Hepatocyte (in vitro differentiated cells): ENCODE results near the gene EIF5A2.
"Not testable (repeated sequence)": the region's sequence is repeated elsewhere in the genome, so short reads cannot be mapped to it uniquely, and the experiment has no call there.

ENCODE experiments used
- CTCF ChIP-seq: fragments of 200-600 bp; sonication (generic); IDR thresholded peaks from 2 replicates; pipeline ENCODE4 v1.5.1; 2016; ENCODE audit warnings: antibody characterized with exemption, mild to moderate bottlenecking; ENCODE audit not compliant: poor library complexity
- EZH2 ChIP-seq: fragments of 200-600 bp; sonication (generic); IDR thresholded peaks from 2 replicates; pipeline ENCODE4 v1.6.1; 2016; ENCODE audit warnings: antibody characterized with exemption, mild to moderate bottlenecking, borderline replicate concordance

DNA sequence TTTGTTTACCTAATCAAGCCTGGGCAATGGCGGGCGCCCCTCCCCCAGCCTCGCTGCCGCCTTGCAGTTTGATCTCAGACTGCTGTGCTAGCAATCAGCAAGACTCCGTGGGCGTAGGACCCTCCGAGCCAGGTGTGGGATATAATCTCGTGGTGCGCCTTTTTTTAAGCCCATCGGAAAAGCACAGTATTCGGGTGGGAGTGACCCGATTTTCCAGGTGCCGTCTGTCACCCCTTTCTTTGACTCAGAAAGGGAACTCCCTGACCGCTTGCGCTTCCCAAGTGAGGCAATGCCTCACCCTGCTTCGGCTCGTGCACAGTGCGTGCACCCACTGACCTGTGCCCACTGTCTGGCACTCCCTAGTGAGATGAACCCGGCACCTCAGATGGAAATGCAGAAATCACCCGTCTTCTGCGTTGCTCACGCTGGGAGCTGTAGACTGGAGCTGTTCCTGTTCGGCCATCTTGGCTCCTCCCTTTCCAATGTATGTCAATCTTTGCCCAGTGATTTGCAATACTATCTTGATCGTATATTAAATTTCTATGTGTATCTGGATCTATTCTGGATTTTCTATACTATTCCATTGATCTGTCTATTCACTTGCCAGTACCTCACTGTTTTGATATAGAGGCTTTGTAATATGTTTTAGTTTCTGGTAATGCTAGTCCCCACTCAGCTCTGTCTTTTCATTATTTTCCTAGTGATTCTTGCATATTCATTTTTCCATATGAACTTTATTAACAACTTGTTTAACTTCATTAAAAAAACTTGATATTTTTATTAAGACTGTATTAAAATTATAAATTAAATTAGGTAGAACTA is 24.1 kb downstream of the EIF5A2 start:
- not testable (repeated sequence) for TF ChIP-seq CTCF, EZH2
